ENCODE data around the gene ANKRD36C. TPM values are rescaled to one million over a fixed set of nuclear protein-coding genes. Genes with fewer than 3 reads are reported as not detected.
"Not testable (repeated sequence)": the region's sequence is repeated elsewhere in the genome, so short reads cannot be mapped to it uniquely, and the experiment has no call there.

ANKRD36C gene
- total RNA-seq, 1 experiment from 2014 or later = 22.0 TPM

DNA sequence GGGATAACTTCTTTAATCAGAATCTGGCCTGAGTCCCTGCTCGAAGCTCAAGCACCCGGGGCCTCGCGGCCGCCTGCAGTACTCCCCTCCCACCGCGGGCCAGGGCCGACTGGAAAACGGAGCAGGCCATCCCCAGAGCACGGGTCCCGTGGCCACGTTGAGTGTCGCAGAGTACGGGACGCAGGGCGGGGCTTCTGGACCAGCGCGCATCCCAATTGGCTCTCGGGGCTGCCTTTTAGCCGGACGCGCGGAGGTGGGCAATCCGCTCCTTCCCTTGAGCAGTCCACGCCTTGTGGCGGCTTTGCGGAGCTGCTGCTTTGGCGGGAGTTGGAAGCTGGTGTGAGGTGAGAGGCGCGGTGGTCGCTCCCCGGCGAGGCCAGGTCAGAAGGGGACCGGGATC is 202.2 kb downstream of the ANKRD36C start:
- in situ Hi-C loops (cut with HindIII; ENCODE audit: low pct_unique_long_range_greater_than_20kb, low sequenced_read_pairs); H3K4me3 ChIP-seq (ENCODE audit: low read depth in 2 of 2, low read length in 2 of 2); ATAC-seq; DNase-seq (ENCODE audit: low read depth, low spot score); H3K36me3 ChIP-seq (ENCODE audit: control insufficient read depth, insufficient read depth, low read length); BruUV-seq (replicated peaks); H3K9me3 ChIP-seq (ENCODE audit: control insufficient read depth, insufficient read depth, low read depth, low read length); POLR2A ChIA-PET; CTCF ChIA-PET; intact Hi-C loops (cut with micrococcal nuclease; ENCODE audit: unreplicated experiment); H3K4me1 ChIP-seq (ENCODE audit: control insufficient read depth, insufficient read depth, low read length); H3K27ac ChIP-seq (ENCODE audit: low read length); H3K27me3 ChIP-seq (ENCODE audit: control insufficient read depth, insufficient read depth, low read length): not testable (repeated sequence)

DNA sequence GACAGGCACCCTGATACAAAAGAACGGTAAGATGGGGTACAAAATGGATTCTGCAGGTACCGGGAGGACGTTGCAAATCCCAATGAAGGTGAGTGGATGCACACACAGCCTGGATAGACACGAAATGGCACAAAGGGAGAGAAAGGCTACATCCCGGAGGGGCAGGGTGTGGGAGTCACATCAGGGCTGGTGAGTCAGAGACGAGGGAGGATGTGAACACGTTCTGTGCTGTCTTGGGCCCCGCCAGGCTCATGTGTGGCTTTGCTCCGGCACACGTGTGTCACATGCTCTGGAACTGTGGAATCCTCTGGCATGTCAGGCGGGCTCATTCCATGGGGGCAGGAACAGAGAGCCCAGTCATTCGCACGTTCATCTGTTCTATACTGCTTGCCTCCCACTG is 203.0 kb downstream of the ANKRD36C start:
- H3K4me1 ChIP-seq (ENCODE audit: control insufficient read depth, insufficient read depth, low read length); ATAC-seq; in situ Hi-C loops (cut with HindIII; ENCODE audit: low pct_unique_long_range_greater_than_20kb, low sequenced_read_pairs): not testable (repeated sequence)

More for the DNA sequence above, 203.0 kb downstream of the ANKRD36C start:
- BruUV-seq (replicated peaks); H3K27me3 ChIP-seq (ENCODE audit: control insufficient read depth, insufficient read depth, low read length); intact Hi-C loops (cut with micrococcal nuclease; ENCODE audit: unreplicated experiment); H3K36me3 ChIP-seq (ENCODE audit: control insufficient read depth, insufficient read depth, low read length); H3K27ac ChIP-seq (ENCODE audit: low read length); H3K4me3 ChIP-seq (ENCODE audit: low read depth in 2 of 2, low read length in 2 of 2); DNase-seq (ENCODE audit: low read depth, low spot score); POLR2A ChIA-PET; CTCF ChIA-PET; H3K9me3 ChIP-seq (ENCODE audit: control insufficient read depth, insufficient read depth, low read depth, low read length): not testable (repeated sequence)

Other genes with a start within 250 kb of the ANKRD36C start
- gene GPAT2, start 43.1 kb upstream of the ANKRD36C start, total RNA-seq (2021; ENCODE audit: unreplicated experiment) = not detected
- 0.28 TPM for gene ADRA2B, start 124.7 kb upstream of the ANKRD36C start, total RNA-seq (2021; ENCODE audit: unreplicated experiment)
- 0.18 TPM for gene ASTL, start 146.7 kb upstream of the ANKRD36C start, total RNA-seq (2021; ENCODE audit: unreplicated experiment)
- 4.9 TPM for gene DUSP2, start 153.6 kb upstream of the ANKRD36C start, total RNA-seq (2021; ENCODE audit: unreplicated experiment)
- gene STARD7, start 217.0 kb upstream of the ANKRD36C start, total RNA-seq (2021; ENCODE audit: unreplicated experiment) = 133 TPM

All from Panc1 (cell line).